ENCODE results near the gene ADARB2.
A peak's percentile ranks its signal among the peaks of the same experiment; 100 is the strongest.

The ADARB2 gene

GRCh38 chr10:1454951-1455350, 282.4 kb downstream of the ADARB2 start:
- DNase-seq (ENCODE audit: low read depth): no peak
- no peak overlapping the region for H3K4me3 ChIP-seq (ENCODE audit: low read depth, low read length)
- no peak for TF ChIP-seq CTCF (IDR thresholded peaks at IDR 0.05; ENCODE audit: low read depth, low read length, missing control alignments)

DNA sequence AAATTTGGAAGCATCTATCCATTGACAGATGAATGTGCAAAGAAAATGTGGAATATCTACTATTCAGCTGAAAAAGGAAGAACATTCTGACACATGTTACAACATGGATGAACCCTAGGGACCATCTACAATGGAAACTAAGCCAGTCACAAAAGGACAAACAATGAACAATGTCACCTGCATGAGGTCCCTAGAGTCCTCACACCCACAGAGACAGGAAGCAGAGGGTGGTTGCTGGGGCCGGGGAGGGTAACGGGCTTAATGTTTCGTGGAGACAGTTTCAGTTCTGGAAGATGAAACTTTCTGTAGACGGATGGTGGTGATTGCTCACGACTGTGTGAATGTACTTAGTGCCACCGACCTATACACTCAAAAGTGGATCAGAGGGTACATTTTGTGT, 282.9 kb downstream of the ADARB2 start:
- no peak overlapping the region for H3K4me3 ChIP-seq (ENCODE audit: low read depth, low read length)
- DNase-seq (ENCODE audit: low read depth): peak; percentile 37

DNA sequence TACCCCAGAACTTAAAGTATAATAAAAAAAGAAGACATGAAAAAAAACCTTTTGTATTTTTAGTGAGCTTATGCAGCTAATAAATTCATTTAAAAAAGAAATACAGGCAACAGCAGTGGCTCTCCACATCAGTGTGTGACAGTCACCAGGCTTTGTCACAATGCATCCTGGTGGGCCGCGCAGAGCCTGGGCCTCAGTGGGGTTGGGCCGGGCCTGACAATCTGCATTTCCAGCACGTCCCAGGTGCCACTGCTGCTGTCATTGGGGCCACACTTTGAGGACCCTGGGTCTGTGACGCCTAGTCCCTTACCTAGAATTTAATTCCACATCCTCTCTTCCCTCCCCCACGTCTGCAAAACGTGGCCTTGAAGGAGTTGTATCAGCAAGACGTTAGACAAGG, 284.5 kb downstream of the ADARB2 start:
- no peak overlapping the region for H3K4me3 ChIP-seq (ENCODE audit: low read depth, low read length)
- TF ChIP-seq CTCF (IDR thresholded peaks at IDR 0.05; ENCODE audit: low read depth, low read length, missing control alignments): no peak
- DNase-seq (ENCODE audit: low read depth): no peak

More for the DNA sequence above, 282.9 kb downstream of the ADARB2 start:
- no peak for TF ChIP-seq CTCF (IDR thresholded peaks at IDR 0.05; ENCODE audit: low read depth, low read length, missing control alignments)

- DNase-seq (ENCODE audit: low read depth): no peak
- no peak for TF ChIP-seq CTCF (IDR thresholded peaks at IDR 0.05; ENCODE audit: low read depth, low read length, missing control alignments)
Measured at GRCh38 chr10:1451941-1452340, 285.4 kb downstream of the ADARB2 start.

DNA sequence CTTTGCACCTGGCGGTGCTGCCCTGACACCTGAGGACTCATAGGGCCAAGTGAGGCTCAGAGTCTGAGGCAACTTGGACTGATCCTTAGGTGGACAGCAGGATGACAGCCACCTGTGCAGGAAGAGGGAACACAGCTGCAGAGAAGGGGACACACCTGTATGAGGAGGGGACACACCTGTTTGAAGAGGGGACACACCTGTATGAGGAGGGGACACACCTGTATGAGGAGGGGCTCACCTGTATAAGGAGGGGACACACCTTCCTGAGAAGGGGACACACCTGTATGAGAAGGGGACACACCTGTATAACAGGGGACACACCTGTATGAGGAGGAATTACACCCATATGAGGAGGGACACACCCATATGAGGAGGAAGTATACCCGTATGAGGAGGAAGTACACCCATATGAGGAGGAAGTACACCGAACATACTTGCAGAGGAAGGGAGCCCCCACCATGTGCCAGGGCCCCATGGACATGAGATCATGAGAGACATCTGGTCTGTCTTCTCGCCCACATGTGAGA, 285.9 kb downstream of the ADARB2 start:
- no peak for DNase-seq (ENCODE audit: low read depth)
- H3K4me3 ChIP-seq (ENCODE audit: low read depth, low read length): no peak overlapping the region
- no peak for TF ChIP-seq CTCF (IDR thresholded peaks at IDR 0.05; ENCODE audit: low read depth, low read length, missing control alignments)

More at GRCh38 chr10:1451941-1452340, 285.4 kb downstream of the ADARB2 start:
- H3K4me3 ChIP-seq (ENCODE audit: low read depth, low read length): no peak overlapping the region

DNA sequence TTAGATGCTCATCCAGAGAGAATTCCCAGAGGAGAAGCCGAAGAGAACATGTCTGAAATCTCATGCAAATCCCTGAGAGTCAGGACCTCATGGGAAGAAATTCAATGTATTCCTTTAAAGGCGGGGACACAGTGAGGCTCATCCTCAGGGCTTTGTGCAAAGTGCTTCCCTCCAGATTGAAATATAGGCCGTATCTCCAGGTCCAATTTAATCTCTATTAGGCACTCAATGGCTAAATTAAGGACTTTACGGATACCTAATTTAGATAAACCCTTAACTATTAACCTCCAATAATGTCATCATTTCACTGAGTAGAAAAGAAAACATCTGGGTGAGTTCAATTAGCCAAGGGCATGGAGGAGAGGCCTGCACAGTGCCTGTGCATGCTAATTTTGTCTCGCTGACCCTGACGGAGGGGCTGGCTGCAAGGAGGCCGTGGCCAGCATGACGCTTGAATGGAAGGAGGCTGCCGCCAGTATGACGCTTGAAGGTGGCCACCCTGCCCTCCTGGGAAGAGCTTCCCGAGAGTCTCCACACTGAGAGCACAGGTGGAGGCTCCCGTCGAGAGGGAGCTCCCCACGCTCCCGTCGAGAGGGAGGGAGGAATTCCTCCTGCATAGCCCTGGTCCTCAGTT, 287.6 kb downstream of the ADARB2 start:
- DNase-seq (ENCODE audit: low read depth): no peak
- no peak for TF ChIP-seq CTCF (IDR thresholded peaks at IDR 0.05; ENCODE audit: low read depth, low read length, missing control alignments)

DNA sequence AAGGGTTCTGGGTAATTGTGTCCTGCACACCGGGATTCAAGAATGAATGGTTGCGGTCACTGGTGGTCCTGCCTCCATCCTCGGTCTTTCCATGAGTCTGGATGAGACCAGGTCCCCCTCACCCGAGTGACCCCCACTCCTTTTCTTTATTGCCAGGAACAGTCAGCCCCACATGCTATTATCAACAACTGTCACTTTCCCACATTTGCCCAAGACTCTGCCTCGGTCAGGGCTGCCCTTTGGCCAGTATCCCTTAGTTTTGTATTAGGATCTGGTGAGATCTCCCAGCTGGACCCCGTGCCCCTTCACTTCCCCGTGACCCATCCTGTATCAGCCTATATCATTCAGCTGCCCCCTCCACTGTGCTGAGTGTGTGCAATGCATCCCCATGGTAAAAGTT, 288.3 kb downstream of the ADARB2 start:
- DNase-seq (ENCODE audit: low read depth): no peak
- no peak for TF ChIP-seq CTCF (IDR thresholded peaks at IDR 0.05; ENCODE audit: low read depth, low read length, missing control alignments)
- H3K4me3 ChIP-seq (ENCODE audit: low read depth, low read length): no peak overlapping the region

More for the DNA sequence above, 287.6 kb downstream of the ADARB2 start:
- H3K4me3 ChIP-seq (ENCODE audit: low read depth, low read length): no peak overlapping the region

All from GM12864 (cell line).